Keratinocyte (primary cell): ENCODE data around the gene CCDC71. TPM values are rescaled to one million over a fixed set of nuclear protein-coding genes. Genes with fewer than 3 reads are reported as not detected.

Experiments
- DNase-seq: peaks from one replicate; pipeline ENCODE4 v3.0.0-alpha.2; 2011; ENCODE audit warnings: low read depth, missing footprints, low spot score
- FAIRE-seq: peaks from 2 replicates; lab custom pipeline; 2011; peaks lifted over from hg19 to GRCh38; lab: Jason Lieb, UNC
- H2AFZ ChIP-seq: 2 replicates; pipeline ENCODE4 v1.6.0; 2012; ENCODE audit warnings: low read length, control low read depth, inconsistent platforms; ENCODE audit not compliant: control insufficient read depth
- H3K27ac ChIP-seq: 2 replicates; pipeline ENCODE4 v1.5.1; 2011; ENCODE audit warnings: low read length; ENCODE audit not compliant: control insufficient read depth, insufficient read depth
- H3K27me3 ChIP-seq: 3 replicates; pipeline ENCODE4 v1.6.0; 2011; ENCODE audit warnings: low read length; ENCODE audit not compliant: control insufficient read depth, insufficient read depth; ENCODE audit errors: extremely low read depth
- H3K36me3 ChIP-seq, 2 experiments: 2 replicates in 1 of 2; 3 replicates in 1 of 2; pipeline ENCODE4 v1.5.1; 2011; ENCODE audit warnings: low read length in 2 of 2, mild to moderate bottlenecking in 1 of 2; ENCODE audit not compliant: control insufficient read depth in 2 of 2, insufficient read depth in 2 of 2; ENCODE audit errors: extremely low read depth in 1 of 2
- H3K4me1 ChIP-seq: 3 replicates; pipeline ENCODE4 v1.5.1; 2011; ENCODE audit warnings: low read length; ENCODE audit not compliant: control insufficient read depth, insufficient read depth; ENCODE audit errors: extremely low read depth
- H3K4me2 ChIP-seq: 3 replicates; pipeline ENCODE4 v1.6.0; 2011; ENCODE audit warnings: low read depth, low read length; ENCODE audit not compliant: control insufficient read depth, insufficient read depth; ENCODE audit errors: extremely low read depth
- H3K4me3 ChIP-seq, 3 experiments: fragments of 200-600 bp in 1 of 3; sonication (generic) in 1 of 3; 2 replicates in 2 of 3; 3 replicates in 1 of 3; pipeline ENCODE4 v1.5.1; 2011 to 2016; ENCODE audit warnings: low read length in 3 of 3, mild to moderate bottlenecking in 3 of 3, control low read depth in 2 of 3, inconsistent platforms in 1 of 3, low read depth in 1 of 3, mixed read lengths in 1 of 3, mixed run types in 1 of 3, moderate library complexity in 1 of 3; ENCODE audit not compliant: control insufficient read depth in 2 of 3, insufficient read depth in 2 of 3; ENCODE audit errors: extremely low read depth in 1 of 3
- H3K79me2 ChIP-seq: 2 replicates; pipeline ENCODE4 v1.6.0; 2012; ENCODE audit warnings: low read length; ENCODE audit not compliant: control insufficient read depth, insufficient read depth
- H3K9ac ChIP-seq: 3 replicates; pipeline ENCODE4 v1.6.0; 2011; ENCODE audit warnings: low read length; ENCODE audit not compliant: control insufficient read depth, insufficient read depth; ENCODE audit errors: extremely low read depth
- H3K9me1 ChIP-seq: 3 replicates; pipeline ENCODE4 v1.6.0; 2011; ENCODE audit warnings: low read length; ENCODE audit not compliant: control insufficient read depth, insufficient read depth; ENCODE audit errors: extremely low read depth
- H3K9me3 ChIP-seq: 2 replicates; pipeline ENCODE4 v1.5.1; 2012; ENCODE audit warnings: low read depth, low read length; ENCODE audit not compliant: control insufficient read depth
- H4K20me1 ChIP-seq: 3 replicates; pipeline ENCODE4 v1.6.0; 2011; ENCODE audit warnings: low read length; ENCODE audit not compliant: control insufficient read depth, insufficient read depth; ENCODE audit errors: extremely low read depth
- CTCF ChIP-seq, 3 experiments: IDR thresholded peaks in 1 of 3; conservative IDR thresholded peaks in 1 of 3; optimal IDR thresholded peaks in 1 of 3; 2 replicates in 2 of 3; 3 replicates in 1 of 3; pipeline versions ENCODE3 to v1.5.1; 2011; ENCODE audit warnings: low read length in 3 of 3, mild to moderate bottlenecking in 3 of 3, moderate library complexity in 2 of 3, control low read depth in 1 of 3, inconsistent platforms in 1 of 3; ENCODE audit not compliant: insufficient read depth in 2 of 3; ENCODE audit errors: extremely low read depth in 1 of 3
- EZH2 ChIP-seq: IDR thresholded peaks from one replicate; pipeline ENCODE4 v1.6.1; 2012; ENCODE audit warnings: inconsistent platforms, mild to moderate bottlenecking, low read length, moderate library complexity
- dilution Hi-C: fragments of 300-500 bp; cut with MboI; formaldehyde crosslinking; loops from one replicate; pipeline ENCODE4 v1.7.0; 2020; ENCODE audit warnings: low sequenced_read_pairs; ENCODE audit not compliant: extremely low pct_ligation_motif_present
- polyA plus RNA-seq, 5 experiments: library from polyadenylated mRNA; depleted of rRNA in 3 of 5; stranded (reverse) in 3 of 5; stranded (forward) in 1 of 5; unstranded in 1 of 5; fragments of >200 nt; gene quantifications; 1 replicate in 1 of 5; 2 replicates in 3 of 5; 3 replicates in 1 of 5; pipeline versions ENCODE4 v1.2.1 to v1.2.3, GENCODE V29; 2011 to 2012; ENCODE audit warnings: missing spikeins in 2 of 5, low read depth in 1 of 5, low replicate concordance in 1 of 5

CCDC71 gene
- polyA plus RNA-seq, 1 donor (not counting 4 experiments of a cell fraction or from before 2014, with no cell fraction given): 18.8 TPM

DNA sequence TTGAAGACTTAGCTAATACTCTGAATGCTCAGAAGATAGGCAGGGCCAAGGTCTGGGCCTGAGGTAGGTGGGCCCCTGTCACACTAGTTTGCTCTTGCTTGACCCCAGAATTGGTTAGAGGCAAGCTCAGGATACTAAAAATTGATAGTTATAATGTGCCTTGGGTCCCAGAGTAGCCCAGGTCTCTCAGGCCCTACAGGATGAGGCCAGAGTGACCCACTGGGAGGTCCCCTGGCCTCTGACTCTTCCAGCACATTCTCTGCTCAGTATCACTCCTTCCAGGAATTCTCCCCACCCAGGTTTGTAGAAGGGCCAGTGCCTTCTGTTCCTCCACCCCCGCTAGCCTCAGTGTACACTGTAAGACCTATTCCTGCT, 4.6 kb upstream of the CCDC71 start:
- H3K36me3 ChIP-seq: peaks cover 0 to 4% of the 10 kb centered on the region in 2 experiments
- H3K4me1 ChIP-seq: peaks cover 16% of the 10 kb centered on the region
- H3K27ac ChIP-seq: no peak overlapping the region
- no peak for FAIRE-seq
- H3K9me3 ChIP-seq: no peaks in the 10 kb centered on the region
- peak overlapping the region; percentile 99 for H2AFZ ChIP-seq
- TF ChIP-seq EZH2 (no peak), CTCF (optimal IDR thresholded peaks at IDR 0.05 in 1 of 3, IDR thresholded peaks at IDR 0.05 in 1 of 3, conservative IDR thresholded peaks at IDR 0.05 in 1 of 3; ENCODE audit: extremely low read depth in 1 of 3, insufficient read depth in 2 of 3, low read length in 3 of 3) (no peak)
- dilution Hi-C loops: no loop called here
- no peak for DNase-seq
- H3K4me3 ChIP-seq: peak overlapping the region; percentile 79 to 83 (median 82)
- peak overlapping the region; percentile 97 for H3K4me2 ChIP-seq
- no peaks in the 10 kb centered on the region for H3K27me3 ChIP-seq
- H3K9me1 ChIP-seq: no peaks in the 10 kb centered on the region
- no peaks in the 10 kb centered on the region for H4K20me1 ChIP-seq
- peak overlapping the region; percentile 78 for H3K9ac ChIP-seq
- peaks cover 2% of the 10 kb centered on the region for H3K79me2 ChIP-seq

- Histone ChIP-seq H3K4me1 (peaks cover 20% of the 10 kb centered on the region), H3K27me3 (no peaks in the 10 kb centered on the region), H2AFZ (peak overlapping the region; percentile 98), H3K4me2 (peak overlapping the region; percentile 51), H3K4me3 (peak overlapping the region in 2 of 3 experiments; percentile 83 to 95), H3K9me3 (no peaks in the 10 kb centered on the region), H4K20me1 (no peaks in the 10 kb centered on the region), H3K9me1 (no peaks in the 10 kb centered on the region), H3K9ac (no peak overlapping the region), H3K79me2 (peaks cover 26% of the 10 kb centered on the region), H3K36me3 (peaks cover 12 to 14% of the 10 kb centered on the region in 2 experiments), H3K27ac (peak overlapping the region; percentile 63)
- FAIRE-seq (no peak), DNase-seq (no peak)
- dilution Hi-C loops: no loop called here
- TF ChIP-seq EZH2 (no peak), CTCF (optimal IDR thresholded peaks at IDR 0.05 in 1 of 3, IDR thresholded peaks at IDR 0.05 in 1 of 3, conservative IDR thresholded peaks at IDR 0.05 in 1 of 3; ENCODE audit: extremely low read depth in 1 of 3, insufficient read depth in 2 of 3, low read length in 3 of 3) (no peak)
Measured at GRCh38 chr3:49166752-49167556, 823 bp upstream of the CCDC71 start.
